Osteocyte (in vitro differentiated cells): ENCODE measurements around the gene POR. TPM values are rescaled to one million over a fixed set of nuclear protein-coding genes. Genes with fewer than 3 reads are reported as not detected.

Source experiments
- DNase-seq: peaks from one replicate; pipeline ENCODE4 v3.0.0; 2021; ENCODE audit warnings: mixed read lengths; ENCODE audit not compliant: unreplicated experiment; ENCODE audit errors: extremely low spot score
- H3K27ac Mint-ChIP-seq: one replicate; pipeline ENCODE4 v1.8.0; 2021; ENCODE audit warnings: mild to moderate bottlenecking, mixed read lengths; ENCODE audit not compliant: unreplicated experiment
- H3K27me3 Mint-ChIP-seq: one replicate; pipeline ENCODE4 v1.8.0; 2021; ENCODE audit warnings: mixed read lengths; ENCODE audit not compliant: unreplicated experiment
- H3K36me3 Mint-ChIP-seq: one replicate; pipeline ENCODE4 v1.8.0; 2021; ENCODE audit warnings: mixed read lengths; ENCODE audit not compliant: unreplicated experiment
- H3K4me1 Mint-ChIP-seq: one replicate; pipeline ENCODE4 v1.8.0; 2021; ENCODE audit warnings: mixed read lengths; ENCODE audit not compliant: unreplicated experiment
- H3K4me3 Mint-ChIP-seq: one replicate; pipeline ENCODE4 v1.8.0; 2021; ENCODE audit warnings: mild to moderate bottlenecking, moderate library complexity, mixed read lengths; ENCODE audit not compliant: unreplicated experiment
- H3K9me3 Mint-ChIP-seq: one replicate; pipeline ENCODE4 v1.8.0; 2021; ENCODE audit warnings: mixed read lengths; ENCODE audit not compliant: unreplicated experiment
- total RNA-seq: library from RNA; stranded (reverse); gene quantifications from 2 replicates; pipeline ENCODE4 v1.2.1, GENCODE V29; 2021
- TF ChIP-seq, protein P1 (sequence below): fragments of 200-600 bp; sonication (generic); IDR thresholded peaks from 2 replicates; pipeline ENCODE4 v1.5.0; 2021; ENCODE audit warnings: antibody characterized with exemption, mild to moderate bottlenecking, moderate library complexity

Gene POR
- total RNA-seq, 1 donor from 2014 or later, result 62.1 TPM

GRCh38 chr7:75987805-75988567, 73.0 kb downstream of the POR start:
- TF ChIP-seq, protein P1, sequence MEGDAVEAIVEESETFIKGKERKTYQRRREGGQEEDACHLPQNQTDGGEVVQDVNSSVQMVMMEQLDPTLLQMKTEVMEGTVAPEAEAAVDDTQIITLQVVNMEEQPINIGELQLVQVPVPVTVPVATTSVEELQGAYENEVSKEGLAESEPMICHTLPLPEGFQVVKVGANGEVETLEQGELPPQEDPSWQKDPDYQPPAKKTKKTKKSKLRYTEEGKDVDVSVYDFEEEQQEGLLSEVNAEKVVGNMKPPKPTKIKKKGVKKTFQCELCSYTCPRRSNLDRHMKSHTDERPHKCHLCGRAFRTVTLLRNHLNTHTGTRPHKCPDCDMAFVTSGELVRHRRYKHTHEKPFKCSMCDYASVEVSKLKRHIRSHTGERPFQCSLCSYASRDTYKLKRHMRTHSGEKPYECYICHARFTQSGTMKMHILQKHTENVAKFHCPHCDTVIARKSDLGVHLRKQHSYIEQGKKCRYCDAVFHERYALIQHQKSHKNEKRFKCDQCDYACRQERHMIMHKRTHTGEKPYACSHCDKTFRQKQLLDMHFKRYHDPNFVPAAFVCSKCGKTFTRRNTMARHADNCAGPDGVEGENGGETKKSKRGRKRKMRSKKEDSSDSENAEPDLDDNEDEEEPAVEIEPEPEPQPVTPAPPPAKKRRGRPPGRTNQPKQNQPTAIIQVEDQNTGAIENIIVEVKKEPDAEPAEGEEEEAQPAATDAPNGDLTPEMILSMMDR, result no peak
- H3K27ac Mint-ChIP-seq, result no peak overlapping the region
- H3K4me3 Mint-ChIP-seq, result no peak overlapping the region
- peaks cover 10% of the 10 kb centered on the region for H3K4me1 Mint-ChIP-seq
- peaks cover 6% of the 10 kb centered on the region for H3K36me3 Mint-ChIP-seq
- H3K27me3 Mint-ChIP-seq, result no peaks in the 10 kb centered on the region
- no peak for DNase-seq
- no peaks in the 10 kb centered on the region for H3K9me3 Mint-ChIP-seq

- no peak overlapping the region for H3K4me3 Mint-ChIP-seq
- TF ChIP-seq, protein P1, result no peak
- H3K9me3 Mint-ChIP-seq, result no peaks in the 10 kb centered on the region
- peaks cover 4% of the 10 kb centered on the region for H3K36me3 Mint-ChIP-seq
- H3K4me1 Mint-ChIP-seq, result peaks cover 13% of the 10 kb centered on the region
- no peak for DNase-seq
- no peaks in the 10 kb centered on the region for H3K27me3 Mint-ChIP-seq
- H3K27ac Mint-ChIP-seq, result no peak overlapping the region
Observed at GRCh38 chr7:75988568-75989499, 73.9 kb downstream of the POR start.

DNA sequence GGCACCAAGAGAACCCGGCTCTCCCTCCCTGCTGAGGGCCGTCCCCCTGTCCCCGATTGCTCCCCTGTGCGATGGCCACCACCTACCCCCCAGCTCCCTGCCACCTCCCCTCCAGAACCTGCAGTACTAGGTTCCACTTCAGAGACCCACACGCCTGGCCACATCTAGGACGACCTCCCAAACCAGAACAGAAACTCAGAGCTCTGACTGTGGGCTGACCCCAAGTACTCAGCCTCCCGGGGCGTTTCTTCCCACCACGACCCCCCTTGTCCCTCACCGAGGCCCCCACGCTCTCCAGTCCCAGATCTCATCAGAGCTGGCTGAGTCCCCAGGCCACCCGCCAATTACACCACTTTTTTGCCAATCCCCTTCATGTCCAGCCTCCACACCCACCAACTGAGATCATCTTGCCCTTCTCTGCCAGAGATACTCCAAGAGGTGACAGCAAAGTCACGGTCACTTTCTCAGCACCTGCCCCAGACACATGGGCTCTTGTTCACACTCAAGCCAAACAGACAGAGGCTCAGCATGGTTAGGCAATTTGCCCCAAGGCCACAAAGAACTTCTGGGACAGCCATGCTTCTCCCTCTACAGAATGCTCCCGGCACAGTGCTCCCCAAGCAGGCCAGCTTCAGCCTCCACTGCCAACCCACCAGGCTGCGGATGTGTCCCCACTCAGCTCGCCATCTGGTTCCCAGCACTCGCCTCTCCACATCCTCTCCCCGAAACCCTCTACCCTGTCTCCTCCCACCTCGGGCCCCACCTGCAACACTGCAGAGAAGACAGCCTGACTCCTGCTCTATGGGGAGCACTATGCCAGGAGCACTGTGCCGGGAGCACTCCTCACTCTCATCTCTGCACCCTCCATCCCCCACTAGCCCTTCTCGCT, 74.8 kb downstream of the POR start:
- Mint-ChIP-seq H3K27me3 (no peaks in the 10 kb centered on the region), H3K36me3 (peaks cover 4% of the 10 kb centered on the region), H3K4me1 (peaks cover 13% of the 10 kb centered on the region), H3K9me3 (no peaks in the 10 kb centered on the region), H3K27ac (no peak overlapping the region), H3K4me3 (no peak overlapping the region)
- DNase-seq, result no peak
- TF ChIP-seq, protein P1, result no peak

DNA sequence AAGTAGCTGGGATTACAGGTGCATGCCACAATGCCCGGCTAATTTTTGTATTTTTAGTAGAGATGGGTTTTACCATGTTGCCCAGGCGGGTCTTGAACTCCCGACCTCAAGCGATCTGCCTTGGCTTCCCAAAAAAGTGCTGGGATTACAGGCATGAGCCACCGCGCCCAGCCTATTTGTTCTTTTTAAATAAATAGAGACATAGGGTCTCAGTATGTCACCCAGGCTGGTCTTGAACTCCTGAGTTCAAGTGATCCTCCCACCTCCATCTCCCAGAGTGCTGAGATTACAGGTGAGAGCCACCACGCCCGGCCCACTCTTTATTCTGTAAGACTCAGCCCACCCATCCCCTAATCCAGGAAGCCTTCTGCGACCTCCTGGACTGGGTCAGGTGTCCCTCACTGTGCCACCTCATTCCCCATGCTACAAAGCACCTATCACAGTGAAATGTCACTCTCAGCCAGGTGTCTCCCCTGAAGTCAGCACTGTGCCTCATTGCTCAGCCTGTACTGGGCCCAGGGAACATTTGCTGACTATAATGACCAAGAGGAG, 76.7 kb downstream of the POR start:
- H3K4me3 Mint-ChIP-seq, result no peak overlapping the region
- TF ChIP-seq, protein P1, result no peak
- no peaks in the 10 kb centered on the region for H3K27me3 Mint-ChIP-seq
- peaks cover 12% of the 10 kb centered on the region for H3K36me3 Mint-ChIP-seq
- H3K4me1 Mint-ChIP-seq, result peaks cover 18% of the 10 kb centered on the region
- H3K27ac Mint-ChIP-seq, result no peak overlapping the region
- no peaks in the 10 kb centered on the region for H3K9me3 Mint-ChIP-seq
- DNase-seq, result no peak
